ENCODE results near the gene SCAI.

DNA sequence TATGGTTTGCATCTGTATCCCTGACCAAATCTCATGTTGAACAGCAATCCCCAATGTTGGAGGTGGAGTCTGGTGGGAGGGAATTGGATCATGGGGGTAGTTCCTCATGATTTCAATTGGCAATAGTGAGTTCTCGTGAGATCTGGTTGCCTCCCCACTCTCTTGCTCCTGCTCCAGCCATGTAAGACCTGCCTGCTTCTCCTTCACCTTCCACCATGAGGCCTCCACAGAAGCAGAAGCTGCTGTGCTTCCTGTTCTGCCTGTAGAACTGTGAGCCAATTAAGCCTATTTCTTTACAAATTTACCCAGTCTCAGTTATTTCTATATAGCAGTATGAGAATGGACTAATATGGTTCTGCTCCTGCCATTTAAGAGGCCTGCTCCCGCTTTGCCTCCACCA is 32.9 kb downstream of the SCAI start:
- TF ChIP-seq, protein P1, sequence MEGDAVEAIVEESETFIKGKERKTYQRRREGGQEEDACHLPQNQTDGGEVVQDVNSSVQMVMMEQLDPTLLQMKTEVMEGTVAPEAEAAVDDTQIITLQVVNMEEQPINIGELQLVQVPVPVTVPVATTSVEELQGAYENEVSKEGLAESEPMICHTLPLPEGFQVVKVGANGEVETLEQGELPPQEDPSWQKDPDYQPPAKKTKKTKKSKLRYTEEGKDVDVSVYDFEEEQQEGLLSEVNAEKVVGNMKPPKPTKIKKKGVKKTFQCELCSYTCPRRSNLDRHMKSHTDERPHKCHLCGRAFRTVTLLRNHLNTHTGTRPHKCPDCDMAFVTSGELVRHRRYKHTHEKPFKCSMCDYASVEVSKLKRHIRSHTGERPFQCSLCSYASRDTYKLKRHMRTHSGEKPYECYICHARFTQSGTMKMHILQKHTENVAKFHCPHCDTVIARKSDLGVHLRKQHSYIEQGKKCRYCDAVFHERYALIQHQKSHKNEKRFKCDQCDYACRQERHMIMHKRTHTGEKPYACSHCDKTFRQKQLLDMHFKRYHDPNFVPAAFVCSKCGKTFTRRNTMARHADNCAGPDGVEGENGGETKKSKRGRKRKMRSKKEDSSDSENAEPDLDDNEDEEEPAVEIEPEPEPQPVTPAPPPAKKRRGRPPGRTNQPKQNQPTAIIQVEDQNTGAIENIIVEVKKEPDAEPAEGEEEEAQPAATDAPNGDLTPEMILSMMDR (conservative IDR thresholded peaks at IDR 0.05; ENCODE audit: low read length), result no peak
- no peak for TF ChIP-seq EZH2phosphoT487 (IDR thresholded peaks at IDR 0.05; ENCODE audit: borderline replicate concordance)

Data from Loucy (cell line).